Neural crest cell (in vitro differentiated cells): ENCODE results near the gene PRKCB. TPM values are rescaled to one million over a fixed set of nuclear protein-coding genes. Genes with fewer than 3 reads are reported as not detected.

Experiments used
- DNase-seq: peaks from one replicate; pipeline ENCODE4 v3.0.0; 2021; ENCODE audit warnings: low read depth, mixed read lengths, low spot score
- H3K27ac Mint-ChIP-seq: one replicate; pipeline ENCODE4 v1.8.0; 2021; ENCODE audit warnings: mild to moderate bottlenecking, mixed read lengths; ENCODE audit not compliant: unreplicated experiment
- H3K27me3 Mint-ChIP-seq: 2 replicates; pipeline ENCODE4 v1.8.0; 2021; ENCODE audit warnings: low read depth, mild to moderate bottlenecking, mixed read lengths
- H3K36me3 Mint-ChIP-seq: 2 replicates; pipeline ENCODE4 v1.8.0; 2021; ENCODE audit warnings: low read depth, mild to moderate bottlenecking, mixed read lengths
- H3K4me1 Mint-ChIP-seq: 2 replicates; pipeline ENCODE4 v1.8.0; 2021; ENCODE audit warnings: mixed read lengths
- H3K4me3 Mint-ChIP-seq: one replicate; pipeline ENCODE4 v1.8.0; 2021; ENCODE audit warnings: mild to moderate bottlenecking, mixed read lengths
- H3K9me3 Mint-ChIP-seq: 2 replicates; pipeline ENCODE4 v1.8.0; 2021; ENCODE audit warnings: mixed read lengths
- CTCF ChIP-seq: fragments of 200-600 bp; sonication (generic); conservative IDR thresholded peaks from 2 replicates; pipeline ENCODE4 v1.5.0; 2021; ENCODE audit warnings: antibody characterized with exemption, mild to moderate bottlenecking
- total RNA-seq: library from RNA; stranded (reverse); gene quantifications from 2 replicates; pipeline ENCODE4 v1.2.1, GENCODE V29; 2021

Gene PRKCB
- total RNA-seq, 1 donor from 2014 or later: 0.77 TPM

GRCh38 chr16:24049113-24049512, 213.3 kb downstream of the PRKCB start:
- Mint-ChIP-seq H3K9me3 (no peaks in the 10 kb centered on the region), H3K27ac (no peak overlapping the region), H3K36me3 (no peaks in the 10 kb centered on the region), H3K27me3 (peaks cover 34% of the 10 kb centered on the region), H3K4me1 (no peaks in the 10 kb centered on the region), H3K4me3 (no peak overlapping the region)
- TF ChIP-seq CTCF: no peak
- DNase-seq: no peak

GRCh38 chr16:24051125-24051524, 215.3 kb downstream of the PRKCB start:
- Mint-ChIP-seq H3K27ac (no peak overlapping the region), H3K4me1 (peaks cover 10% of the 10 kb centered on the region)
- no peak for DNase-seq

GRCh38 chr16:24052329-24053098, 216.7 kb downstream of the PRKCB start:
- peaks cover 10% of the 10 kb centered on the region for H3K4me1 Mint-ChIP-seq
- H3K27me3 Mint-ChIP-seq: peaks cover 68% of the 10 kb centered on the region
- TF ChIP-seq CTCF: no peak
- no peaks in the 10 kb centered on the region for H3K36me3 Mint-ChIP-seq
- no peak overlapping the region for H3K27ac Mint-ChIP-seq
- DNase-seq: no peak
- H3K9me3 Mint-ChIP-seq: no peaks in the 10 kb centered on the region
- H3K4me3 Mint-ChIP-seq: no peak overlapping the region

More at GRCh38 chr16:24051125-24051524, 215.3 kb downstream of the PRKCB start:
- no peaks in the 10 kb centered on the region for H3K36me3 Mint-ChIP-seq
- no peak for TF ChIP-seq CTCF
- peaks cover 54% of the 10 kb centered on the region for H3K27me3 Mint-ChIP-seq
- H3K9me3 Mint-ChIP-seq: no peaks in the 10 kb centered on the region
- no peak overlapping the region for H3K4me3 Mint-ChIP-seq

GRCh38 chr16:24053099-24053946, 217.5 kb downstream of the PRKCB start:
- H3K27ac Mint-ChIP-seq: no peak overlapping the region
- TF ChIP-seq CTCF: no peak
- DNase-seq: no peak
- no peaks in the 10 kb centered on the region for H3K36me3 Mint-ChIP-seq
- no peak overlapping the region for H3K4me3 Mint-ChIP-seq
- no peaks in the 10 kb centered on the region for H3K9me3 Mint-ChIP-seq
- H3K4me1 Mint-ChIP-seq: peaks cover 10% of the 10 kb centered on the region
- peaks cover 72% of the 10 kb centered on the region for H3K27me3 Mint-ChIP-seq

- Mint-ChIP-seq H3K27ac (no peak overlapping the region), H3K4me1 (peaks cover 10% of the 10 kb centered on the region), H3K9me3 (no peaks in the 10 kb centered on the region), H3K27me3 (peaks cover 71% of the 10 kb centered on the region), H3K36me3 (no peaks in the 10 kb centered on the region), H3K4me3 (no peak overlapping the region)
- DNase-seq: no peak
- no peak for TF ChIP-seq CTCF
These were observed 219.1 kb downstream of the PRKCB start for GRCh38 chr16:24054741-24055491.
